Measurements from ENCODE around the gene LRWD1.
"Not testable (repeated sequence)": the region's sequence is repeated elsewhere in the genome, so short reads cannot be mapped to it uniquely, and the experiment has no call there.

Gene LRWD1

DNA sequence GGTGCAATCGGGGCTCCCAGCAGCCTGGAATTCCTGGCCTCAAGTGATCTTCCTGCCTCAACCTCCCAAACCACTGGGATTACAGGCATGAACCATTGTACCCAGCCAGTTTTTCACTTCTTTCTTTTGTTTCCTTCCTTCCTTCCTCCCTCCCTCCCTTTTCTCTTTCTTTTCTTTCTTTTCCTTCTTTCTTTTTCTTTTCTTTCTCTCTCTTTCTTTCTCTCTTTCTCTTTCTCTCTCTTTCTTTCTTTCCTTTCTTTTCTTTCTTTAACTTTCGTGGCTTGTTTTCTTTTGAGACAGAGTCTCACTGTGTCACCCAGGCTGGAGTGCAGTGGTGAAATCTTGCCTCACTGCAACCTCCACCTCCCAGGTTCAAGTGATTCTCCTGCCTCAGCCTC lies 19.1 kb upstream of the LRWD1 start:
- peaks cover 11% of the 10 kb centered on the region for H3K4me1 ChIP-seq (ENCODE audit: control insufficient read depth, insufficient read depth, low read length)
- H3K27ac ChIP-seq (ENCODE audit: low read depth, low read length): no peak overlapping the region
- H3K9me3 ChIP-seq (ENCODE audit: control insufficient read depth, insufficient read depth, low read depth, low read length): no peaks in the 10 kb centered on the region
- H3K36me3 ChIP-seq (ENCODE audit: control insufficient read depth, insufficient read depth, low read length): peaks cover 17% of the 10 kb centered on the region
- H3K27me3 ChIP-seq (ENCODE audit: control insufficient read depth, insufficient read depth, low read length): no peaks in the 10 kb centered on the region
- no peak overlapping the region for H3K4me3 ChIP-seq (ENCODE audit: low read depth, low read length)
- H3K9ac ChIP-seq (ENCODE audit: low read length): no peak overlapping the region

DNA sequence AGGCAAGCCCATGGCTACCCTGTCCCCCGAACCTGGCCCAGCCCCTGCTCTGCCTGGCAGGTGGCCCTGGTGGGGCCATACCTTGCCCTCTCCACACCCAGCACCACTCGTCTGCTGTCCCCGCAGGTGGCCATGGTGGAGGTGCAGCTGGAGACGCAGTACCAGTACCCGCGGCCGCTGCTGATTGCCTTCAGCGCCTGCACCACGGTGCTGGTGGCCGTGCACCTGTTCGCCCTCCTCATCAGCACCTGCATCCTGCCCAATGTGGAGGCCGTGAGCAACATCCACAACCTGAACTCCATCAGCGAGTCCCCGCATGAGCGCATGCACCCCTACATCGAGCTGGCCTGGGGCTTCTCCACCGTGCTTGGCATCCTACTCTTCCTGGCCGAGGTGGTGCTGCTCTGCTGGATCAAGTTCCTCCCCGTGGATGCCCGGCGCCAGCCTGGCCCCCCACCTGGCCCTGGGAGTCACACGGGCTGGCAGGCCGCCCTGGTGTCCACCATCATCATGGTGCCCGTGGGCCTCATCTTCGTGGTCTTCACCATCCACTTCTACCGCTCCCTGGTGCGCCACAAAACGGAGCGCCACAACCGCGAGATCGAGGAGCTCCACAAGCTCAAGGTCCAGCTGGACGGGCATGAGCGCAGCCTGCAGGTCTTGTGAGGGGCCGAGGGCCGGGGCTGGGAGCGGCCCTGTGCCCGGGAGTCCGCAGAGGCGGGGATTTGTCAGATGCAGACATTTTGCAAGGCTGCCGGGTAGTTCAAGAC lies 18.2 kb upstream of the LRWD1 start:
- Histone ChIP-seq H3K36me3 (ENCODE audit: control insufficient read depth, insufficient read depth, low read length) (peaks cover 17% of the 10 kb centered on the region), H3K4me1 (ENCODE audit: control insufficient read depth, insufficient read depth, low read length) (peaks cover 11% of the 10 kb centered on the region), H3K27ac (ENCODE audit: low read depth, low read length) (no peak overlapping the region), H3K9me3 (ENCODE audit: control insufficient read depth, insufficient read depth, low read depth, low read length) (no peaks in the 10 kb centered on the region), H3K9ac (ENCODE audit: low read length) (no peak overlapping the region), H3K4me3 (ENCODE audit: low read depth, low read length) (no peak overlapping the region), H3K27me3 (ENCODE audit: control insufficient read depth, insufficient read depth, low read length) (no peaks in the 10 kb centered on the region)

DNA sequence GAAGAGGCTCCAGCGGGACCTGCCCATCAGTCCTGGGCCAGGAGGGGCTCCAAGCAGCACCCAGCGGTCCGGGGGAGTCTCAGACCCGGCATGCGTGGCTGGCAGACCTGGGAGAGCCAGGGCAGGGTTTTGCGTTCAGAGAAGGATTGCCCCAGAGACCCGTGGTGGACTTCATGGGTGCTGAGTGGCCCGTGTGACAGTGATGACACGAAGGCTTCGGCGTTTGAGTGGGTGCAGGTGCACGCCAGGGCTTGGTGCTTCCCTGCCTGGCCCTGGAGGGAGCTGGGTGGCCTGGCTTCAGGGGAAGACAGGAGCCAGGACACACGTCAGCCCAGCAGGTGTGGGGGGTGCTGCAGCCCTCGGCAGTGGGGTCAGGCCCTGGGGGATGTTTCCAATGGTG lies 17.5 kb upstream of the LRWD1 start:
- Histone ChIP-seq H3K9ac (ENCODE audit: low read length) (no peak overlapping the region), H3K27me3 (ENCODE audit: control insufficient read depth, insufficient read depth, low read length) (no peaks in the 10 kb centered on the region), H3K9me3 (ENCODE audit: control insufficient read depth, insufficient read depth, low read depth, low read length) (no peaks in the 10 kb centered on the region), H3K36me3 (ENCODE audit: control insufficient read depth, insufficient read depth, low read length) (peaks cover 17% of the 10 kb centered on the region), H3K4me1 (ENCODE audit: control insufficient read depth, insufficient read depth, low read length) (peaks cover 7% of the 10 kb centered on the region), H3K4me3 (ENCODE audit: low read depth, low read length) (no peak overlapping the region), H3K27ac (ENCODE audit: low read depth, low read length) (no peak overlapping the region)

DNA sequence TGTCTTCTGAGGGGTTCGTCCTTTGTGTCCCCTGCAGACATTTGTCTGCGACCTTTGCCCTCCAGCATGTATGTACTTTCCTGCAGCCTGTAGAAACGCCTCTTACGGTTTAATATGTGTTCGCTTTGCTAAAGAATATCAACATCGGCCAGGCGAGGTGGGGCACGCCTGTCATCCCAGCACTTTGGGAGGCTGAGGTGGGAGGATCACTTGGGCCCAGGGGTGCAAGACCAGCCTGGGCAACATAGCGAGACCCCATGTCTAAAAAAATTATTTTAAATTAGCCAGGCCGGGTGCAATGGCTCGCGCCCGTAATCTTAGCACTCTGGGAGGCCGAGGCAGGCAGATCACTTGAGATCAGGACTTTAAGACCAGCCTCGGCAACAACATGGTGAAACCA lies 15.6 kb upstream of the LRWD1 start:
- H3K36me3 ChIP-seq (ENCODE audit: control insufficient read depth, insufficient read depth, low read length): peaks cover 17% of the 10 kb centered on the region
- H3K27me3 ChIP-seq (ENCODE audit: control insufficient read depth, insufficient read depth, low read length): no peaks in the 10 kb centered on the region
- no peak overlapping the region for H3K9ac ChIP-seq (ENCODE audit: low read length)
- no peak overlapping the region for H3K27ac ChIP-seq (ENCODE audit: low read depth, low read length)
- no peak overlapping the region for H3K4me3 ChIP-seq (ENCODE audit: low read depth, low read length)
- H3K9me3 ChIP-seq (ENCODE audit: control insufficient read depth, insufficient read depth, low read depth, low read length): no peaks in the 10 kb centered on the region
- H3K4me1 ChIP-seq (ENCODE audit: control insufficient read depth, insufficient read depth, low read length): peaks cover 7% of the 10 kb centered on the region; the same call in 1 of the 2 replicates

DNA sequence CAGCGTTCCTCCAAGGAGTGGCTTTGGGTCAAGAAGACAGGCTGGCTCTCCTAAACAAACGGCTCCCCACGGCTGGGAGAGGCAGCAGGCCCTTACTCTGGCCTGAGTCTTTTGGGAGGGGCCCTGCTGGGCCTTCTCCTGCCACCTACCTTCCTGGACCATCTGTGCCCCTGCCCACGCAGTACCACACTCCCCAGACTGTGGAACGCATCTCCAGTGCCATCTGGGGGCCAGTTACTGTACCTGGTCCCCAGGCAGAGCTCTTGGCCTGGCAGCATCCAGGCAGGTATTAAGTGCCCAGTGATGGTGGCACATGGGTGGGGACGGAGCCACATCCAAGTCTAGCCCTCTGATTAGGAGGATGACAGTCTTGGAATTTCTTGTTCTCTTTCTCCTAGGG lies 14.5 kb upstream of the LRWD1 start:
- H3K4me1 ChIP-seq (ENCODE audit: control insufficient read depth, insufficient read depth, low read length): peaks cover 7% of the 10 kb centered on the region; the same call in 1 of the 2 replicates
- no peaks in the 10 kb centered on the region for H3K9me3 ChIP-seq (ENCODE audit: control insufficient read depth, insufficient read depth, low read depth, low read length)
- no peak overlapping the region for H3K4me3 ChIP-seq (ENCODE audit: low read depth, low read length)
- H3K27me3 ChIP-seq (ENCODE audit: control insufficient read depth, insufficient read depth, low read length): no peaks in the 10 kb centered on the region
- H3K36me3 ChIP-seq (ENCODE audit: control insufficient read depth, insufficient read depth, low read length): peaks cover 16% of the 10 kb centered on the region
- no peak overlapping the region for H3K9ac ChIP-seq (ENCODE audit: low read length)
- H3K27ac ChIP-seq (ENCODE audit: low read depth, low read length): no peak overlapping the region

DNA sequence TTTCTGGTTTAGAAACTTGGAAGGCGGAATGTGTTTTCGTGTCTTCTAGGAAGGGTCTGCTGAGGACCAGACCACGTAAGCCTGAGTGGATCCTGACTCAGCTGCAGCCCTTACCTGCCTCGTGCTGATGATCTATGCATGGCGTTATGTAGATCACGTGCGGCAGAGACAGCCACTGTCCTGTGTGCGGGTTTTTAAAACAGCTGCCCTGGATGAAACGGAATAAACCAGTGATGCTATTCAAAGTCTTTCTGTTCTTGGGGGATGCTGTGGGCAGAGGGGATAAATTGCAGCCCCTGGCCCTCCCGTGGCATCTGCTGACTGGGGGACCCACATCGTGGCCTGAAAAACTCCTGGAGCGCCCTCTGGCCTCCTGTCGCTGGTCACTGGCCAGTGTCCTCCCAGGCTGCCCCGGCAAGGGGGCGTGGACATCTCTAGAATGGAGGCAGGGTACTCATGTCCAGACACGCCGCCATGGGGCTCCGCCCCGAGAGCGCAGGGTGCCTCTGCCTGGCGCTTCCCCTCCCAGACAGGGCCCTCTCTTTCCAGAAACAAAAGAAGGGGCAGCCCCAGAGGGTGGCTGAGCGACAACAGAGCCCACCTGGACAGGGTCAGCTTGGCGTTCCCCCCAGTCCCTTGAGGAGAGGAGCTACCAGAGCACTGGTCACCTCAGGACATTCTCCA lies 13.3 kb upstream of the LRWD1 start:
- Histone ChIP-seq H3K4me3 (ENCODE audit: low read depth, low read length) (no peak overlapping the region), H3K9me3 (ENCODE audit: control insufficient read depth, insufficient read depth, low read depth, low read length) (no peaks in the 10 kb centered on the region), H3K4me1 (ENCODE audit: control insufficient read depth, insufficient read depth, low read length) (peaks cover 7% of the 10 kb centered on the region; the same call in 1 of the 2 replicates), H3K27me3 (ENCODE audit: control insufficient read depth, insufficient read depth, low read length) (no peaks in the 10 kb centered on the region), H3K9ac (ENCODE audit: low read length) (no peak overlapping the region), H3K27ac (ENCODE audit: low read depth, low read length) (no peak overlapping the region), H3K36me3 (ENCODE audit: control insufficient read depth, insufficient read depth, low read length) (peaks cover 25% of the 10 kb centered on the region)

DNA sequence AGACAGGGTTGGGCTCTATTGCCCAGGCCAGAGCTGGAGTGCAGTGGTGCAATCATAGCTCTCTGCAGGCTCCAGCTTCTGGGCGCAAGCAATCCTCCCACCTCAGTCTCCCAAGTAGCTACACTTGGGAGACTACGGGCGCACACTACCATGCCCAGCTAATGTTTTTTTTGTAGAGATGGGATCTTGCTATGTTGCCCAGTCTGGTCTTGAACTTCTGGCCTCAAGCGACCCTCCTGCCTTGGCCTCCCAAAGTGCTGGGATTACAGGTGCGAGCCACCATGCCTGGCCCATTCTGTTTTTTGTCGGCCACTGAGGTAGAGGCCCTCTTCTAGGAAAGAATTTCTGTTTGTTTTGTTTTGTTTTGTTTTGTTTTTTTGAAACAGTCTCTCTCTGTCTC lies 12.3 kb upstream of the LRWD1 start:
- Histone ChIP-seq H3K27ac (ENCODE audit: low read depth, low read length) (no peak overlapping the region), H3K9ac (ENCODE audit: low read length) (no peak overlapping the region), H3K4me3 (ENCODE audit: low read depth, low read length) (no peak overlapping the region), H3K9me3 (ENCODE audit: control insufficient read depth, insufficient read depth, low read depth, low read length) (no peaks in the 10 kb centered on the region), H3K4me1 (ENCODE audit: control insufficient read depth, insufficient read depth, low read length) (peaks cover 7% of the 10 kb centered on the region; the same call in 1 of the 2 replicates), H3K36me3 (ENCODE audit: control insufficient read depth, insufficient read depth, low read length) (peaks cover 26% of the 10 kb centered on the region), H3K27me3 (ENCODE audit: control insufficient read depth, insufficient read depth, low read length) (no peaks in the 10 kb centered on the region)

DNA sequence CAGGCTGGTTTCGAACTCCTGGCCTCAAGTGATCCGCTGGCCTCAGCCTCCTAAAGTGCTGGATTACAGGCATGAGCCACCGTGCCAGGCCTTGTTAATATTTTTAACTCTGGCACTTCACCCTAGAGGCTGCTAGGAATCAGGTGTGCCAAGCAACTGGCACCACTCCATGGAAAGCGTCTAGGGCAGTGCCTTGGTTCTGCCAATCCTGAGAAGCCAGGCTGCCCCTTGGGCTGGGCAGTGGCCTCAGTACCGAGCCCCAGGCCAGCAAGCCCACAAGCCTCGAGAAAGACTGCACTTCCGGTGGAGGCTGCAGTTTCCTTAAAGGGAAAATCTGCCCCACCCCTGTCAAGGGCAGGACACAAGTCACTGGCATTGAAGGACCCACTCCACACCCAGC lies 11.5 kb upstream of the LRWD1 start:
- H3K9me3 ChIP-seq (ENCODE audit: control insufficient read depth, insufficient read depth, low read depth, low read length): no peaks in the 10 kb centered on the region
- H3K27ac ChIP-seq (ENCODE audit: low read depth, low read length): no peak overlapping the region
- peaks cover 7% of the 10 kb centered on the region; the same call in 1 of the 2 replicates for H3K4me1 ChIP-seq (ENCODE audit: control insufficient read depth, insufficient read depth, low read length)
- H3K9ac ChIP-seq (ENCODE audit: low read length): no peak overlapping the region
- no peak overlapping the region for H3K4me3 ChIP-seq (ENCODE audit: low read depth, low read length)
- H3K27me3 ChIP-seq (ENCODE audit: control insufficient read depth, insufficient read depth, low read length): no peaks in the 10 kb centered on the region
- peaks cover 30% of the 10 kb centered on the region for H3K36me3 ChIP-seq (ENCODE audit: control insufficient read depth, insufficient read depth, low read length)

DNA sequence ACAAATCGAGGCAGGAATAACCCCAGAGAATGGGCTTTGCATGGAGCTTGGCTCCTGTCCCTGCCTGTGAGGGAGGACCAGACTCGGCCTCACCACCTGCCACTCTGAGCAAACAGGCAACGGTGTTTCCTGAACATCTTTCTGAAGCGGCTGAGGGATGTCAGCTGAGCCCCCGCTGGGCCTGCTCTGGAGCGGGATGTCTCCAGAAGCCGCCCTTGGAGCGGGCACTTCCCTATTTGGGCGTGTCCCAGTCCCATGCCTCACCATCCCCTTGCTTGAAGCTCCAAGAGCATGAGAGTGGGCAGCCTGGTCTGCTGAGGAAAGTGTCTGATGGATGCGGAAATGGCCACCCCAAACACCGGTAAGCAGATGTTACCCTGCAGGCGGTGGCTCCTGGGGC lies 10.3 kb upstream of the LRWD1 start:
- no peak overlapping the region for H3K27ac ChIP-seq (ENCODE audit: low read depth, low read length)
- H3K27me3 ChIP-seq (ENCODE audit: control insufficient read depth, insufficient read depth, low read length): no peaks in the 10 kb centered on the region
- H3K4me1 ChIP-seq (ENCODE audit: control insufficient read depth, insufficient read depth, low read length): peaks cover 7% of the 10 kb centered on the region; the same call in 1 of the 2 replicates
- H3K4me3 ChIP-seq (ENCODE audit: low read depth, low read length): no peak overlapping the region
- H3K9me3 ChIP-seq (ENCODE audit: control insufficient read depth, insufficient read depth, low read depth, low read length): no peaks in the 10 kb centered on the region
- no peak overlapping the region for H3K9ac ChIP-seq (ENCODE audit: low read length)
- H3K36me3 ChIP-seq (ENCODE audit: control insufficient read depth, insufficient read depth, low read length): peaks cover 42% of the 10 kb centered on the region

DNA sequence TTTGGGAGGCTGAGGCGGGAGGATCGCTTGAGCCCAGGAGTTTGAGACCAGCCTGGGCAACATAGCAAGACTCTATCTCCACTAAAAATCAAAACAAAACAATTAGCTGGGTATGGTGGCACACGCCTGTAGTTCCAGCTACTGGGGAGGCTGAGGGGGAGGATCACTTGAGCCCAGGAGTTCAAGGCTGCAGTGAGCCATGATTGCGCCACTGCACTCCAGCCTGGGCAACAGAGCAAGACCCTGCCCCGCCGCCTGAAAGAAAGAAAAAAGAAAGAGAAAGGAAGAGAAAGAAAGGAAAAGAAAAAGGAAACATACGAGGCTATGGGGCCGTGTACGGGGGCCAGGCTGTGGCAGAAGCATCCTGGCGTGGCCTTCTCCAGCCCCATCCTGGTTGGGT lies 9.9 kb upstream of the LRWD1 start:
- not testable (repeated sequence) for H3K9ac ChIP-seq (ENCODE audit: low read length); H3K27ac ChIP-seq (ENCODE audit: low read depth, low read length); H3K27me3 ChIP-seq (ENCODE audit: control insufficient read depth, insufficient read depth, low read length); H3K4me1 ChIP-seq (ENCODE audit: control insufficient read depth, insufficient read depth, low read length); H3K9me3 ChIP-seq (ENCODE audit: control insufficient read depth, insufficient read depth, low read depth, low read length); H3K4me3 ChIP-seq (ENCODE audit: low read depth, low read length)
- peaks cover 44% of the 10 kb centered on the region for H3K36me3 ChIP-seq (ENCODE audit: control insufficient read depth, insufficient read depth, low read length)

DNA sequence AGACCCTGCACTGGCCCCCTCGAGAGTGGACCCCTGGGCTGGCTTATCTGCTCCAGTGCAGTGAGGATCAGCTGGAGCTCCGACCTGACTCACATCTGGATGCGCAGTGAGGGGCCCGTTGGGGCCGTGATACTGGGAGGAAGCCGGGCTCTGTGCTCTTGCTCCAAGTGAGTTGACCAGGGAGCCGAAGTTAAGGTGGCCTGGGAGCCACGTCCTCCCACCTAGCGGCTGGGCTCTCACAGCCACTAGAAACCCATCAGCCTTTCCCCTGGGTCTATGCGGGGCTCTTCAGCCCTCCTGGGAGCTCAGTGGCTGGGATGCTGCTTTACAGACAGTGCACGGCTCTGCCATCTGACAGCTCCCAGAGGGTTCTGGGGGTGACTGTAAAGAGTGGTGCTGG lies 9.2 kb upstream of the LRWD1 start:
- Histone ChIP-seq H3K27ac (ENCODE audit: low read depth, low read length) (no peak overlapping the region), H3K4me3 (ENCODE audit: low read depth, low read length) (no peak overlapping the region), H3K27me3 (ENCODE audit: control insufficient read depth, insufficient read depth, low read length) (no peaks in the 10 kb centered on the region), H3K4me1 (ENCODE audit: control insufficient read depth, insufficient read depth, low read length) (peaks cover 7% of the 10 kb centered on the region; the same call in 1 of the 2 replicates), H3K9ac (ENCODE audit: low read length) (no peak overlapping the region), H3K9me3 (ENCODE audit: control insufficient read depth, insufficient read depth, low read depth, low read length) (no peaks in the 10 kb centered on the region), H3K36me3 (ENCODE audit: control insufficient read depth, insufficient read depth, low read length) (peaks cover 49% of the 10 kb centered on the region)
